B cell (primary cell): ENCODE data around the gene CCNI. TPM values are rescaled to one million over a fixed set of nuclear protein-coding genes. Genes with fewer than 3 reads are reported as not detected.

Experiments
- ATAC-seq: fragments of 200-7000 bp; cut with Tn5 transposase; one replicate; pipeline ENCODE4 v1.10.0; 2021; ENCODE audit warnings: low read depth, mild to moderate bottlenecking, moderate number of reproducible peaks, moderate library complexity
- CTCF ChIA-PET: fragments of 350-600 bp; sonication (Branson Sonifier 250); formaldehyde crosslinking; loops from one replicate; lab custom pipeline; 2021; ENCODE audit warnings: antibody characterized with exemption, inconsistent platforms; lab: Charles Lee
- POLR2A ChIA-PET: fragments of 350-600 bp; sonication (Branson Sonifier 250); formaldehyde crosslinking; loops from one replicate; lab custom pipeline; 2021; ENCODE audit warnings: antibody characterized with exemption; lab: Charles Lee
- DNase-seq: peaks from one replicate; pipeline ENCODE4 v3.0.0; 2013
- H2AFZ ChIP-seq: 2 replicates; pipeline ENCODE4 v1.6.1; 2012; ENCODE audit warnings: mild to moderate bottlenecking, low read depth, low read length; ENCODE audit not compliant: insufficient read depth, poor library complexity, severe bottlenecking
- H3K27ac ChIP-seq, 2 donors: 1 replicate in 1 of 2; 2 replicates in 1 of 2; pipeline ENCODE4 v1.5.1; 2012 to 2013; ENCODE audit warnings: low read length in 2 of 2, mild to moderate bottlenecking in 2 of 2, moderate library complexity in 1 of 2
- H3K27me3 ChIP-seq, 4 experiments: fragments of 200-600 bp in 1 of 4; sonication (generic) in 1 of 4; replicated peaks in 1 of 4; 1 replicate in 2 of 4; 2 replicates in 2 of 4; pipeline versions ENCODE4 v1.6.1 to v1.7.0; 2013 to 2016; ENCODE audit warnings: low read length in 3 of 4, mild to moderate bottlenecking in 2 of 4, mixed read lengths in 1 of 4, moderate library complexity in 1 of 4; ENCODE audit not compliant: insufficient read depth in 4 of 4, control insufficient read depth in 3 of 4; ENCODE audit errors: control extremely low read depth in 1 of 4
- H3K36me3 ChIP-seq, 2 experiments: replicated peaks in 1 of 2; 1 replicate in 1 of 2; 2 replicates in 1 of 2; pipeline versions ENCODE4 v1.6.1 to v1.7.1; 2013; ENCODE audit warnings: low read length in 1 of 2; ENCODE audit not compliant: insufficient read depth in 2 of 2, control insufficient read depth in 1 of 2; ENCODE audit errors: control extremely low read depth in 1 of 2, extremely low read depth in 1 of 2
- H3K4me1 ChIP-seq, 2 donors: fragments of 200-600 bp in 1 of 2; sonication (generic) in 1 of 2; 1 replicate in 1 of 2; 2 replicates in 1 of 2; pipeline versions ENCODE4 v1.5.1 to v1.6.1; 2013 to 2017; ENCODE audit warnings: low read length in 2 of 2; ENCODE audit not compliant: control insufficient read depth in 2 of 2, insufficient read depth in 2 of 2
- H3K4me2 ChIP-seq: replicated peaks from 2 replicates; pipeline ENCODE3; 2012; ENCODE audit warnings: mild to moderate bottlenecking, low read depth, low read length; ENCODE audit not compliant: poor library complexity, severe bottlenecking
- H3K4me3 ChIP-seq, 5 experiments: fragments of 200-600 bp in 1 of 5; sonication (generic) in 1 of 5; 1 replicate in 3 of 5; 2 replicates in 2 of 5; pipeline versions ENCODE4 v1.5.1 to v1.7.0; 2011 to 2016; ENCODE audit warnings: low read length in 4 of 5, mild to moderate bottlenecking in 4 of 5, low read depth in 2 of 5, control low read depth in 1 of 5, moderate library complexity in 1 of 5; ENCODE audit not compliant: insufficient read depth in 1 of 5; ENCODE audit errors: control extremely low read depth in 1 of 5, extremely low read depth in 1 of 5
- H3K79me2 ChIP-seq: fragments of 200-600 bp; sonication (generic); one replicate; pipeline ENCODE4 v1.6.0; 2016; ENCODE audit warnings: low read length; ENCODE audit not compliant: control insufficient read depth, insufficient read depth
- H3K9ac ChIP-seq: fragments of 200-600 bp; sonication (generic); 2 replicates; pipeline ENCODE4 v1.6.1; 2017; ENCODE audit warnings: mild to moderate bottlenecking, low read length, moderate library complexity
- H3K9me3 ChIP-seq, 3 donors: one replicate each; pipeline versions ENCODE4 v1.6.1 to v1.7.1; 2013; ENCODE audit warnings: low read length in 2 of 3; ENCODE audit not compliant: control insufficient read depth in 2 of 3, insufficient read depth in 1 of 3; ENCODE audit errors: control extremely low read depth in 1 of 3
- H4K20me1 ChIP-seq: 2 replicates; pipeline ENCODE4 v1.6.0; 2012; ENCODE audit warnings: mild to moderate bottlenecking, low read length; ENCODE audit not compliant: insufficient read depth, control insufficient read depth, poor library complexity, severe bottlenecking
- H3K27ac Mint-ChIP-seq: one replicate; pipeline ENCODE4 v1.8.0; 2021; ENCODE audit warnings: mixed read lengths
- H3K27me3 Mint-ChIP-seq: one replicate; pipeline ENCODE4 v1.8.0; 2021; ENCODE audit warnings: mixed read lengths
- H3K4me1 Mint-ChIP-seq: one replicate; pipeline ENCODE4 v1.8.0; 2021; ENCODE audit warnings: mixed read lengths
- H3K4me3 Mint-ChIP-seq: one replicate; pipeline ENCODE4 v1.8.0; 2021; ENCODE audit warnings: mixed read lengths
- H3K9me3 Mint-ChIP-seq: one replicate; pipeline ENCODE4 v1.8.0; 2022; ENCODE audit warnings: mixed read lengths; ENCODE audit not compliant: insufficient read depth
- EZH2 ChIP-seq: IDR thresholded peaks from 2 replicates; pipeline ENCODE4 v1.6.1; 2012; ENCODE audit warnings: borderline replicate concordance, low read depth, mild to moderate bottlenecking, moderate library complexity, low read length; ENCODE audit not compliant: insufficient read depth, poor library complexity, severe bottlenecking
- WGBS: methylation state at CpG from one replicate; pipeline ENCODE4 v1.1.5; 2013; ENCODE audit warnings: missing lambda C conversion rate; ENCODE audit not compliant: insufficient coverage; 5-methylcytosine and 5-hydroxymethylcytosine counted together
- intact Hi-C: fragments of 100-400 bp; cut with micrococcal nuclease; formaldehyde crosslinking; loops from one replicate; pipeline ENCODE4 v1.10.0; 2022
- polyA plus RNA-seq: library from polyadenylated mRNA; depleted of rRNA; stranded (reverse); fragments of >200 nt; gene quantifications from 2 replicates; pipeline ENCODE4 v1.2.3, GENCODE V29; 2012
- total RNA-seq, 2 donors: library from RNA; stranded (reverse); fragments of 120-200 nt in 1 of 2; gene quantifications; 1 replicate in 1 of 2; 2 replicates in 1 of 2; pipeline versions ENCODE4 v1.2.3 to v1.2.4, GENCODE V29; 2013 to 2022
- TF ChIP-seq, protein P1 (sequence below): fragments of 200-600 bp; IDR thresholded peaks from one replicate; pipeline ENCODE4 v1.8.0; 2022; ENCODE audit warnings: antibody characterized with exemption, mild to moderate bottlenecking

CCNI gene
- total and polyA plus RNA-seq, 2 donors (not counting 1 experiment from before 2014, with no cell fraction given), result 95.1 to 314 TPM

DNA sequence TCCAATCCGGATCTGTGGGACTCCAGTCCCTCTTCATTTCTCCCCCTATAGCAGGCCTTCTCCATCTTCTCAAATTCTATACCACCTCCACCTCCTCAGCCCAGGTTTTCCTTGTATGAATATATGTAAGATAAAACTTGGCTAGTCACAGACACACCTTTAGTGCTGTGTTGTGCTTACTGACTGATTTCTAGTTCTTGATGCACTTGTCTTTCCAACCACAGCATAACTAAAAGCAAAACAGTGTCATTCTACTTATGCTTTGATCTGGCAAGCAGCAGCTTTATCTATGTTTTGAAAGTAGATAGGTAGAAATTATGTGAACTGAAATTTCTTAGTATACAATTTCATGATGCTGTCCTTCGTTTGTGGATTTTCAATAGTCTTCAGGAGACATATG is 47.5 kb downstream of the CCNI start:
- Mint-ChIP-seq H3K4me1 (no peaks in the 10 kb centered on the region), H3K4me3 (no peak overlapping the region), H3K27me3 (no peaks in the 10 kb centered on the region), H3K27ac (no peak overlapping the region), H3K9me3 (no peaks in the 10 kb centered on the region)
- WGBS, result 100% methylated on average over 1 of the region's 2 CpGs
- H3K4me3 ChIP-seq, result no peak overlapping the region
- intact Hi-C loops, result no loop called here
- no peaks in the 10 kb centered on the region for H3K79me2 ChIP-seq
- no peak overlapping the region for H3K9ac ChIP-seq
- no peaks in the 10 kb centered on the region for H3K27me3 ChIP-seq
- H3K9me3 ChIP-seq, result no peaks in the 10 kb centered on the region
- H3K4me2 ChIP-seq, result no peak overlapping the region
- H4K20me1 ChIP-seq, result no peaks in the 10 kb centered on the region
- DNase-seq (no peak), ATAC-seq (no peak)
- H3K27ac ChIP-seq, result no peak overlapping the region
- ChIA-PET CTCF (interaction anchor here (2.6 kb wide), 1 partner anchor 176 kb away, joined by 6 read pairs; no protein-coding TSS in a partner anchor), POLR2A (no interaction called here)
- TF ChIP-seq, protein P1, sequence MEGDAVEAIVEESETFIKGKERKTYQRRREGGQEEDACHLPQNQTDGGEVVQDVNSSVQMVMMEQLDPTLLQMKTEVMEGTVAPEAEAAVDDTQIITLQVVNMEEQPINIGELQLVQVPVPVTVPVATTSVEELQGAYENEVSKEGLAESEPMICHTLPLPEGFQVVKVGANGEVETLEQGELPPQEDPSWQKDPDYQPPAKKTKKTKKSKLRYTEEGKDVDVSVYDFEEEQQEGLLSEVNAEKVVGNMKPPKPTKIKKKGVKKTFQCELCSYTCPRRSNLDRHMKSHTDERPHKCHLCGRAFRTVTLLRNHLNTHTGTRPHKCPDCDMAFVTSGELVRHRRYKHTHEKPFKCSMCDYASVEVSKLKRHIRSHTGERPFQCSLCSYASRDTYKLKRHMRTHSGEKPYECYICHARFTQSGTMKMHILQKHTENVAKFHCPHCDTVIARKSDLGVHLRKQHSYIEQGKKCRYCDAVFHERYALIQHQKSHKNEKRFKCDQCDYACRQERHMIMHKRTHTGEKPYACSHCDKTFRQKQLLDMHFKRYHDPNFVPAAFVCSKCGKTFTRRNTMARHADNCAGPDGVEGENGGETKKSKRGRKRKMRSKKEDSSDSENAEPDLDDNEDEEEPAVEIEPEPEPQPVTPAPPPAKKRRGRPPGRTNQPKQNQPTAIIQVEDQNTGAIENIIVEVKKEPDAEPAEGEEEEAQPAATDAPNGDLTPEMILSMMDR, result no peak
- no peak for TF ChIP-seq EZH2
- no peak overlapping the region for H2AFZ ChIP-seq
- peaks cover 1 to 24% of the 10 kb centered on the region in 2 experiments for H3K36me3 ChIP-seq
- H3K4me1 ChIP-seq, result no peaks in the 10 kb centered on the region

DNA sequence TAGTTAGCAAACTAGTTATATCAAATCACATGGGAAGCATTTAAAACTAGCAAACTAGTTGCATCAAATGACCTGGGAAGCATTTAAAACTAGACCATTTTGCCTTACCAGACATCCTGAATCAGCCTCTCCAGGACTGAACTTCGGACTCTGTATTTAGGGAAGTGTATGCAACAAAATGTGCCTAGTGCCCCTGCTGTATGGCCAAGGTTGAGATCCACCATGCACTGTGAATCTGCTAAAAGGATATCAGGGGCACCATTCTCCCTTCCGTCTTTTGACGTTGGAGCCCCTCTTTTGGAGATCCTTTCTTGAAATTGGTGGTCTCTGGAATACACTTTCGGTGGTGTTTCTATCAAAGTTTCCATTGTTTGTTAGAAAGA is 49.5 kb downstream of the CCNI start:
- H3K4me2 ChIP-seq, result no peak overlapping the region
- no peak overlapping the region for H3K27ac ChIP-seq
- POLR2A ChIA-PET, result no interaction called here
- ATAC-seq (no peak), DNase-seq (no peak)
- H4K20me1 ChIP-seq, result no peaks in the 10 kb centered on the region
- TF ChIP-seq EZH2, result no peak
- TF ChIP-seq, protein P1, result no peak
- H3K4me3 ChIP-seq, result no peak overlapping the region
- WGBS, result 89% methylated on average over 3 of the region's 4 CpGs
- no peaks in the 10 kb centered on the region for H3K27me3 ChIP-seq
- no peaks in the 10 kb centered on the region for H3K9me3 ChIP-seq
- no peaks in the 10 kb centered on the region for H3K4me1 Mint-ChIP-seq
- no peaks in the 10 kb centered on the region for H3K27me3 Mint-ChIP-seq
- no peak overlapping the region for H3K4me3 Mint-ChIP-seq
- H3K27ac Mint-ChIP-seq, result no peak overlapping the region
- CTCF ChIA-PET, result interaction anchor here (0.7 kb wide), 1 partner anchor 70 kb away, joined by 3 read pairs; no protein-coding TSS in a partner anchor
- H3K79me2 ChIP-seq, result no peaks in the 10 kb centered on the region
- H3K36me3 ChIP-seq, result peaks cover 4 to 26% of the 10 kb centered on the region in 2 experiments
- no peaks in the 10 kb centered on the region for H3K4me1 ChIP-seq
- no peak overlapping the region for H3K9ac ChIP-seq
- H2AFZ ChIP-seq, result no peak overlapping the region
- intact Hi-C loops, result no loop called here
- H3K9me3 Mint-ChIP-seq, result no peaks in the 10 kb centered on the region
